HG02678 (cell line): ENCODE data around the gene PDGFRB.

Source experiments
- ATAC-seq: cut with Tn5 transposase; IDR thresholded peaks from one replicate; pipeline ENCODE4 v1.9.1; 2021; ENCODE audit warnings: mild to moderate bottlenecking, moderate library complexity; ENCODE audit not compliant: unreplicated experiment

The PDGFRB gene

GRCh38 chr5:150182774-150183173, 27.1 kb upstream of the PDGFRB start:
- ATAC-seq, result no peak

DNA sequence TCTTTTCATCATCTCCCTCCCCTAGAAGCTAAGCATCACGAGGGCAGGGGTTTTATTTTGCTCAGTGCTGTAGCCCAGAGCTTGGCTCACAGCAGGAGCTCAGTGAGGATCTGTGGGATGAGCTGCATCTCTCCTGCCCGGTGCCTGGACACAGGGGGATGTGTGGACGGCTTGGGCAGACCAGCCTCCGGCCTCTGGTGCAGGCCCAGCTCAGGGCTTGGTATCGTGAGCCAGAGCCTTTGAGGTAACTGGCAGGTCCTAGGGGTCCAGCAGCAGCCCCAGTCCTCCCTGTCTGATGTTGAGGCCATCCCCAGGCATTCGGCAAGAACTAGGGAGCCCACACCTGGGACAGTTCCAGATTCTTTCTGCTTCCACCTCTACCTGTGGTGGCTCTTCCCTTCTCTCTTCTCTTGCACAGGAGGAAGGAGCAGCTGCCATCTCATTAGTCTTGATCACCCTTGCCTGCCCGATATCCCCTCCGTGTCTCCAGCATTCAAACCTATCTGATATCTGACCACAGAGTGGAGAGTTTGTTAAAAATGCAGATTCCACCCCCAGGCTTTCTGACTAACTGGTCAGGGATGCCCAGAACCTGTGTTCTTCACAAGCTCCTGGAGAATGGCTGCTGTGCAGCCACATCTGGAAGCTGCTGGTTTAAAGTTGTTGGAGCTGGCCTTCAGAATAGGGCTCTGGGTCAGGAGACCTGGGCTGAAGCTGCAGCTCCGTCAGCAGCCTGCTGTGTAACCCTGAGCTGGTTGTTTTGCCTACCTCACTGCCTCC, 26.3 kb upstream of the PDGFRB start:
- no peak for ATAC-seq

DNA sequence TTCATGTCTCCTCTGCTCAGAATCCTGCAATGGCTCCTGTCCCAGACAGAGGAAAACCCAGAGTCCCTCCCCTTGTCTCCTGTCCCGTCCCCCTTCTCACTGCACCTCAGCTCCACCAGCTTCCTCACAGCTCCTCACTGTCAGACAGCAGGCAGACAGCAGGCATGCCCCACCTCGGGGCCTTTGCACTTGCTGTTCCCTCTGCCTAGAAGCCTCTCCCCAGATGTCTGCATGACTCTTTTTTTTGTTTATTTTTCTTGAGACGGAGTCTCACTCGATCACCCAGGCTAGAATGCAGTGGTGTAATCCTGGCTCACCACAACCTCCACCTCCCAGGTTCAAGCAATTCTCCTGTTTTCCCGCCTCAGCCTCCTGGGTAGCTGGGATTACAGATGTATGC, 25.4 kb upstream of the PDGFRB start:
- ATAC-seq, result no peak

DNA sequence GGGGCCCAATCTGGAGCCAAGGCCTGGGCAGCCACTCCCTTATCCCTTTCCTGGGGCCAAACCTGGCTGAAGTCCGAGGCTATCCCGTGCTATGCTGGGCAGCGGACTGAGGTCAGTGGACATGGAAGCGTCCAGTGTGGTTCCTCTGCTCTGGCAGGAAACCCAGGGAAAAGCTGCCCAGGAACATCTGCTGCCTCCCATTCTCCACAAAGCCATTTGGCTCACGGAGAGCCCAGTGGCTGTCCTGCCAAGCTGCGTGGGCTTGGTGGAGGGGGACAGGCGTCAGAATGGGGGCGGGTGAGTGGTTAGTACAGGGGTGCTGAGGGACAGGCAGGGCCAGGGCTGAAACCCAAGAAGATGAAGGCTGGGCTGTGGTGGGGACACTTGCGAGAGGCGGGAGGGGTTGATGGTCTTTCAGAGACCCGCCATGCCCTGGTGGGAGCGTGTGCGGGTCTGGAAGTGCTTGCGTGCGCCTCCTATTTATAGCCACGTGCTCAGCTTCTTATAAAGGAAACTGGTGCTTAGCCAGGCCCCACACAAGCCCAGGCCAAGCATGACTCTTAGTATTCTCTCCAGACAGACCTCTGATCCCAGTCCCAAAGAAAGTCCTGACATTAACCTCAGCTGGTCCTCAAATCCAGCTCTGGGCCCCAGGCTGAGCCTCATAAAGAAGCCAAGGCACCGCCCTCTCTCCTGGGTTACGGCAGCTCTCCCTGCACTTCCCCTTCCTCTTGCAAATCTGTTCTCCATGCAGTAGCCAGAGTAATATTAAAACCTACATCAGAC, 24.8 kb upstream of the PDGFRB start:
- ATAC-seq, result no peak

GRCh38 chr5:150179019-150179620, 23.5 kb upstream of the PDGFRB start:
- ATAC-seq, result no peak

DNA sequence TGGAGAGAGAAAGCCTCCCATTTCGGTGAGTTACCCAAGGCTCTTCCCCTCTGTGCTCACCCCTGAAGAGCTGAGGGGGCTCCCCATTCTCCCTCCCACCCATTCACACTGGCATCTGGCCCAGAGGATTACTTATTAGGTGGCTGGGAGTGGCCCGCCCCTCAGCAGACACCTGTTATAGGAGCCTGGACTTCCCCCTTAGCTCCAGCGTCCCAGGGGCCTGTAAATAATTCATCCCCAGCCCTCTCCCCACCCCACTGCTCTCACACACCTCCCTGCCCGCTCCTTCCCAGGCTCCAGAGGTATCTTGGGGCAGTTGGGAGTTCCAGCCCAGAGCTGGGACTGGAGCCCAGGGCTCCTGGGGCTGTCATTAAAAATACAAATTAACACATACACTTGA, 22.6 kb upstream of the PDGFRB start:
- peak; percentile 70 for ATAC-seq

DNA sequence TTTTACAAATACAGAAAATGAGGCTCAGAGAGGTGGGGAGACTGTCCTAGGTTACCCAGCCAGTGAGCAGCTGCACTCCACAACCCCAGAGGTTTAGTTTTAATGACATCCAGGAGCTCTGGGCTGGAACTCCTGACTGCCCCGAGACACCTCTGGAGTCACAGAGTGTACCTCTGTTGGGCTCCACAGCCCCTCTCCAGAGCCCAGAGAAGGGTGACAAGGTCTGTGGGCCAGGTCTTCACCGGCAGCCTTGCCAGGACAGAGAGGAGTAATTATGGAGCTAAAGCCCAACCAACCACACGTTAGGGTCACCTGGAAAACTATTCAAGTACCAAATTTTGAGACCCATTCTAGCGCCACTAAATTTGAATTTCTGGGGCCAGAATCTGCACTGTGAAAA, 22.1 kb upstream of the PDGFRB start:
- ATAC-seq, result no peak

DNA sequence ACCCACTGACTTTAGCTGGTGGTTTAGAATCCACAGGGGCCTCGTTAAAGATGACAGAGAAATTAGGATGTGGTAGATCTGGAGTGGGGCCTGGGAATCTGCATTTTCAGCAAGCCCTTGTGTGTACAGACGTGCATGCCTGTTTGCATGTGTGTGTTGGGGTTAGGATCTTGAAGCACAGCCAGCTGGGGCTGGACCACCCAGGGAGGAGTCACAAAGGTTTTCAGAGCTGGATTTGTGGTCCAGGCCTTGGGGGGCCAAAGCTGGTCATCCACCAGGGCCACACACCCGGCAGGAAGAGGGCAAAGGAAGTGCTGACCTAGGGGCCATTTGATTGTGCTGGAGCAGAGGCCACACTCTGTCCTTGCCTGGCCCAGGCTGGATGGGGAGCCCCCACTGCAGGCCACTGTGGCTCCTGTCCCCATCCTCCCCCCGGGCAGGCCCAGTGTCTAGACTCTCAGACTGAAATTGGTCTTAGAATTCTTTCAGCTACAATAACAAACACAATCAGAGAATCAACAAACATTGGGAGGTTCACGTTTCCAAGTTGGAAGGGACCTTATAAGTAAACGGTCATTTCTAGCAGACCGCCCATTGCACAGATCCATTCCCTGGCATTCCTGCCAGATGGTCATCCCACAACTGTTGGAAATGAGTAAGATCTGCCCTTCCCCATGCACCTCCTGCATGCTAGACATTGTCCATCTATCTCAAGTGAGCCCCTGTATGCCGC, 21.3 kb upstream of the PDGFRB start:
- ATAC-seq, result no peak

DNA sequence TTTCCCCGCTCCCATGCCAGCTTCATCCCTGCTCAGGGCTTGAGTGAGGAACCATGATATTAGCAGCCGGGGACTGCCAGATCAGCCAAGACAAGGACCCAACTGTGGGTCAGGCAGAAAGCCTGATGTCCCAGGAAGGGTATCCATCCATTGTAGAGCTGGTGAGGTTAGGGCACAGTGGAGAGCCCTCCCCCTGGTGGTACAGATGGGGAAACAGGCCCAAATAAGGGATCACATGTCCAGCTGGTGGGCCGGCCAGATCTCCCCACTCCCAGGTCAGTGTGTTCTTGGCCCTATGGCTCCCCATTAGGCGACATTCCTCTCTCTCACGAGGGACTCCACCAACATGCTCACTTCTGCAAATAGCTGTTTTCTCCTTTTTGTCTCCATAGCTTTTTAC, 19.9 kb upstream of the PDGFRB start:
- no peak for ATAC-seq

DNA sequence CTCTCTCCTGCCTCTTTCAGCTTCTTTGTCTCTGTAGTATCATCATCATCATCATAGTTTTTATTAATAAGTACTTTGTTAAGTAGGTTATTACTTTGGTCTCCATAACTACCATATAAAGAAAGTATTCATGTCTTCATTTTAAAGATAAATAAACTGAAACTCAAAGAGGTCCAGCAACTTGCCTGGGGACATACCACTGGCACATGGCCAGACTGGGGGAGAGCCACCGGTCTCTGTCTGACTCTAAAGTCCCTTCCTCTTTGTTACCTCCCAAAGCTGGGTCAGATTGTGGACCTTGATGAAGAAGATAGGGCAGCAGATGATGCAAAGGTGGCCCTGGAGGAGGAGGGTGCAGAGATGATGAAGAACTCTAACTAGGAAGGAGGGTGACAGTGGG, 19.4 kb upstream of the PDGFRB start:
- ATAC-seq, result no peak

DNA sequence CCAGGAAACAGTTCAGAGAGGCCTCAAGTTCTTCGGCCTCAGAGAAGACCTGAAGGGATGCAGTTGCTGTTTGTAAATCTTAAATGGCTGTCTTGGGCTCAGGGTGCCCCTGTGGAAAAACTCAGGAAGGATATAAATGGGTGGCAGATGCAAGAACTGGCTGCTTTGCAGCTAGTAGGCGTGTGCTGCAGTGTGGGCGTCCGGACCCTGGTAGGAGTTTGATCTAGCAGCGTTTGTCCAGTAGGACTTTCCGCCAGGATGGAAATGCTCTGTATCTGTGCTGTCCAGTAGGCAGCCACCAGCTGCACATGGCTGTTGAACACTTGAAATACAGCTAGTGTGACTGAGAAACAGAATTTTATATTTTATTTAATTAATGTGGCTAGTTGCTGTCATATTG, 18.6 kb upstream of the PDGFRB start:
- ATAC-seq, result no peak

GRCh38 chr5:150173161-150173560, 17.5 kb upstream of the PDGFRB start:
- no peak for ATAC-seq

GRCh38 chr5:150172556-150172955, 16.9 kb upstream of the PDGFRB start:
- no peak for ATAC-seq

GRCh38 chr5:150172145-150172544, 16.5 kb upstream of the PDGFRB start:
- ATAC-seq, result no peak

GRCh38 chr5:150168864-150169263, 13.2 kb upstream of the PDGFRB start:
- ATAC-seq, result no peak

DNA sequence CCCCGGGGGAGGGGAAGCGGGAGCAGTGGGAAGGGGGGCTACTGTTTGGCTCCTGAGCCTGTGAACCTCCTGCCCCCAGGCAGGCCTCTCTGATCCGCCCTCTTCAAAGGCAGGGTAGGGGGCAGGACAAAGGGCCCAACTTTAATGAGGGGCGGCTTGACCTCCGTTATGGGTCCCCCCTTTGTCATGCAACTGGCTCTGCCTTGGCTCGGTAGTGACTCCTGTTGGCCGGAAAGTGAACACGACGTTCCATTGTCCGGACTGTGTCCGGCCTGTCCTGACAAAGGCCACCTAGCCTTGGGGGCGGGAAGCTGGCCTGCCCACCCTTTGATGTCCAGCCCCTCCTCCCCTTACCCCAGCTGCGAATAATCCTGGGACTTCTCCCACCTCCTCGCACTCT, 12.3 kb upstream of the PDGFRB start:
- ATAC-seq, result no peak

GRCh38 chr5:150167512-150167850, 11.8 kb upstream of the PDGFRB start:
- no peak for ATAC-seq

GRCh38 chr5:150166650-150167511, 11.2 kb upstream of the PDGFRB start, which contains the start of gene CDX1:
TSS of gene CDX1 (plus strand) at chr5:150166778. CDS start at chr5:150166877, 99 bp downstream.
- no peak for ATAC-seq

DNA sequence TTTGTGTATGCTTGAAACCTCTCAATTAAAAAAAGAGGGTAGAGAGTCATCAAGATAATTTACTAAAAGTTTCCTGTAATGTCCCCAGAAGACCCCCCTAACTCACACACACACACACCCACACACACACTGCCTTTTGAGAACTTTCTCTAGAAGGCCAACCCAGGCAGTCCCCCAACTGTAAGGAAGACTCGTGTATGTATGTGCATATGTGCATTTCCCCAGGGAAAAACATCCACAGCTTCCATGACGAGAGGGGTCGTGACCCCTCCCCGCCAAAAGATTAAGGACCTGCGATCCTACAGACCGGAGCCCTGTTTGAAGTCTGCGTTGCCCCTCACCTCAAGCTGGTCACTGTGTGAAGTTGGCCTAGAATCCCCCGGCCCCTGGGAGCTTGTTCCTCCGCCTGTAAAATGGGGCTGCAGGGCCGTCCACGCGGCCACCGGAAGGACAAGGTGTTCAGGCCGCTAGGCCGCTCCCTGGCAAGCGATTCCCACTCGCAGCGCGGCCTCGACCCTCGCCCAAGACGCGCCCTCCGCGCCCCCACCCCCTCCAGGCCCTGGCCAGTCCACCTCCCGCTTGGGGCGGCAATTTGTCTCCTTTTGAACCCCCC, 10.5 kb upstream of the PDGFRB start:
- no peak for ATAC-seq
